NCI-H526 treated with DMSO at 0.1 percent for 48 hours (cell line): ENCODE data around the gene UNC5C.

Source experiments
- DNase-seq: peaks from one replicate; lab custom pipeline; 2025; lab: John Stamatoyannopoulos, UW

Gene UNC5C

GRCh38 chr4:95340191-95340590 is 208.6 kb downstream of the UNC5C start:
- DNase-seq: no peak

DNA sequence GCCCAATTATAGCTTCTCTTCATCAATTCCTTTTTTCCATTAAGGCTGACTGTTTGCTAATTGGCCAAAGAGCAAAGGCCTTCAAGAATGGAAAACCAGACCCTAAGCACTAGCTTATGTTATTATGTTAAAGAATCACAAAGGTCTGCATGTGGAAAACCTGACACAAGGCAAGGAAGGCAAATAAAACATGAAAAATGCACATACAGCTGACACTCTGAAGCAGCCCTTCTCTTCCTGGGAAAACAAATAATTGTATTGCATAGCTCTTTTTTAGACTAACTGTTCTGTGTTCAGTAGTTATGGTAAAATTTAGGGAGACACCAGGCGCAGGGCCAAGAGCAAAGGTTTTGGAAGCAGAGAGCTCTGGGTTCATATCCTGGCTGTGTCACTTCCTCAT is 223.1 kb downstream of the UNC5C start:
- no peak for DNase-seq

GRCh38 chr4:95319169-95319568 is 229.6 kb downstream of the UNC5C start:
- no peak for DNase-seq

DNA sequence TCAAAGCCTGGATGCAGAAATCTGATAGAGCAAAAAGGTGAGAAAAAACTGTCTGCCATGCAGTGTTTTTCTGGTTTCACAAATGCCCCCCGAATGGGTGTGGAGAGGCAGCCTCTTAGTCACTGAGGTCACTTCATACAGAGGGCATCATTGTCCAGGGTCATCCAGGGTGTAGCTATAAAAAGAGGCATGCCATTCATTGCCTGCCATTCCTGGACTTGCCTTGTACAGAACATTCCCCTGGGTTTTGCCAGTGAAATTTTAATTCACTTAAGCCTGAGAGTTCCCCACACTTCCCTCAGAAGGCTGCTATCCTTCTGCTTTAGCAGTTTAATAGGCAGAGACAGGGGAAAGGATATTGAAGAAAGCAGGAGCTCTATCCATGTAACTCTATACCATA is 230.3 kb downstream of the UNC5C start:
- DNase-seq: no peak

- DNase-seq: no peak
Measured at GRCh38 chr4:95318044-95318443, 230.7 kb downstream of the UNC5C start.

DNA sequence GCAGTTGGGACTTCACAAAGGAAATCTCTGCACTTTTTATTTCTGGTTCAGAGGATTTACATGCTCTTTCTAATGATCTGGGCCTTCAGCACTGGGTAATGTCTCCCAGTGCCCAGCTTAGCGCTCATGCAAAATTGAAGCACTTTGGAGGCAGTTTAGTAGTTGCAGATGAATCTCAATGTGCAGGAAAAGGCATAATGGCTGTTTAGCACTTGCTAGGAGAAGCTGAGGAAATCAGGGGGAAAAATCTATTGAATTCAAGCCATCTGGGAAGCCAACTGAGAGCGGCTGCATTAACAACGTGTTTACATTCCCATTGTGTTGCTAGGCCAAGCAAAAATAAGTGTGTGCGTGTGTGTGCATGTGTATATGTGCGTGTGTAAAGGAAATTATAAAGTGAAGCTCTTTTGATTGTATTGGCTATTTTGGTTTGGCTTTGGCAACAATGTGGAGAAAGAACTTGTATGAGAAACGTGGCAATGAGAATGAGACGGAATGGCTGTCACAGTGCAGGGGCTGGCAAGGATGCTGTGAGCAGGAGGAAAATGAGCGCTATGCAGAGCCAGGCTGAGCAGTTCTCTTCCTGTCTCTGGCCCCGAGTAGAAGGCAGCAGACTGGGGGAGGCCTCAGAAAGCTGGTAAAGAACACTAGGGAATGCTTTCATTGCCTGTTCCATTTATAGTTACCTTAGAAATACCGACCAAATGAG is 231.5 kb downstream of the UNC5C start:
- no peak for DNase-seq

GRCh38 chr4:95314573-95314972 is 234.2 kb downstream of the UNC5C start:
- no peak for DNase-seq

GRCh38 chr4:95304898-95305297 is 243.9 kb downstream of the UNC5C start:
- DNase-seq: no peak

DNA sequence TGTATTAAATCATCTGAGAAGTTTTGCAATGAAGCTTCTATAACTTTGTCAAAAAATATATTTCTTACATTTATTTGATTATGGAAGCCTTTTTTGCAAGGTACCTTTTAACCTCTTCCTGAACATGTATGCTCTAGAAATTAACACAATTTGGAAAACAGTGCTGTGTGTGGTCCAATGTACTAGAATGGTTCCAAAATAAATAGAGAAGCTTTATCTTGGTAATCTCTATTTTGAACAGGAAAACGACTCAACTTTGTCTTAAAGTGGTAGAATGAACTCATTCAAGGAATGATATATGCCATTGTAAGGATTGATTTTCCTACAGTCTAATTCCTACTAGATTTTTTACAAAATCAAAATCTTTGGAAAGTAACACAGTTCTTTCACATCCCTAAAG is 248.5 kb downstream of the UNC5C start:
- no peak for DNase-seq

GRCh38 chr4:95296052-95296451 is 252.7 kb downstream of the UNC5C start:
- no peak for DNase-seq

DNA sequence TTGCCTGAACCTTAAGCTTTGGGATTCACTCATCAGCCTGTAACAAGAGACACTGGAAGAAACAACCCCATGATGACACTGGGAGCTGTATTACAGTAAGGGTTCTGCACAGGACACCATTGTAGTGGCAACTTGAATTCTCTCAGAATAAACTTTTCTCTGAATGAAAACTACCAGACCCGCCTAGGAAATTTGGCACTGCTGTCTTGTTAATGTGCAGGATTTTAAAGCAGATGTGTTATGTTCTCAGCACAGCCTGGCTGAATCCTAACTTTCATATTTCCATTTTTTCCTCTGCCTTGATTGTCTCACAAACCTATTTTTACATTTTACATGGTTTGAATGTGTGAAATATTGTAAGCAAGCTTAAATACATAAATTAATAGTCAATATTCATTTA is 253.6 kb downstream of the UNC5C start:
- DNase-seq: no peak

GRCh38 chr4:95294321-95294720 is 254.5 kb downstream of the UNC5C start:
- DNase-seq: no peak

DNA sequence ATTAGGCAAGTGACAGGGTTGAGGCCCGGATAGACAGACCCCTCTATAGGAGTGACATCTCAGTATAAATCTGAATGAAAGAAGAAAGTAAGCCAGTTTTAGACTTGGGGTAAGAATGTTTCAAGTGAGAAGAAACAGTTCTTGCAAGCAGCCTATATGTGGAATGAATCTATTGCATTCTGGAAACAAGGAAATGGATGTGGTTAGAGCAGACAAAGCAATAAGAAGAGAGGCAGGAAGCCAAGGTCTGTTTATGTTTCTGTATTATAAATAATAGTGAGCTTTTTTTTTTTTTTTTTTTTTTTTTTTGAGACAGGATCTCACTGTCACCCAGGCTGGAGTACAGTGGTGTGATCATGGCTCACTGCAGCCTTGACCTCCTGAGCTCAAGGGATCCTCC is 255.8 kb downstream of the UNC5C start:
- DNase-seq: no peak

DNA sequence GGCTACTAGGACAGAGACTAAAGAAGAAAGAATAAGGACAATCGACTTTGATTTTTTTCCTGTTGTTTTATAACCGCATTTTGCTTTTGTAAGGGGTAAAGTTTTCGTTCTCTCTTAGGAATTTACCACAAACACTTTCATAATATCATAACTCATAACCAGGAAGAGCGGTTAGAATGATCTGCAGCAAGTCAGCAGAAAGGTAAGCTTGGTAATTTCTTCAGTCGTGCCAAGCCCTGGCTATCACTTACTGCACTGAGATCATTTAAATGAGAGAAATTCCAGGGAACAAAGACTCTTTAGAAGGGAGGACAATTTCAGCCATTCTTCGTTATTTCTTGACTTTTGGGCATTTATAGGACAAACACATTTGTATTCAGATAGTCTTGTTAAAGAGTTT is 258.1 kb downstream of the UNC5C start:
- DNase-seq: no peak

DNA sequence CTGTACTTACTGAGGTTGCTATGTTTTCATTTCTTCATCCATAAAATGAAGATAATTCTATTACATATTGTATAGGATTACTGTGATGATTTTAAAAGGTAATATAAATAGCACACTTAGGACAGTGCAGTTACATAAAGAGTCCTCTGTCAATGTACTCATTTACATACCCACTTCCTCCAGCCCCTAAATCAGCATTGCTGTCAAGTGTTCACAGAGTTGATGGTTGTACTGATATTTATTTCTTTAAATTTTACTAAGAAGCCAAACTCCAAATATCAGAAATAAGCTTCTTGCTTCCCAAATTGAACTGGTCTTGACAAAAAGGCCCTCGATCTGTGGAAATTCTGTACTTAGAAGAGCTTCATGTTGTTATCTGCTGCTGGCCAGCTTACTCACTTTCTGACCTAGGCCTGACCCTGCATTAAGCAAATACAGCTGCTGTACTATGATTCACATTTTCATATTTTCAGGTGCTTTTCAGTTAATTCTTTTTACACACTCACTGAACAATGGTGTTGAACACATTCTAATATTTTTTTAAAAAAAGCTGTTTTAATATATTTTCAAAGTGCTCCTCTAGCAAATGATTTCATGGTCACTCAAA is 259.6 kb downstream of the UNC5C start:
- peak; percentile 28 for DNase-seq

GRCh38 chr4:95288552-95288951 is 260.2 kb downstream of the UNC5C start:
- no peak for DNase-seq

DNA sequence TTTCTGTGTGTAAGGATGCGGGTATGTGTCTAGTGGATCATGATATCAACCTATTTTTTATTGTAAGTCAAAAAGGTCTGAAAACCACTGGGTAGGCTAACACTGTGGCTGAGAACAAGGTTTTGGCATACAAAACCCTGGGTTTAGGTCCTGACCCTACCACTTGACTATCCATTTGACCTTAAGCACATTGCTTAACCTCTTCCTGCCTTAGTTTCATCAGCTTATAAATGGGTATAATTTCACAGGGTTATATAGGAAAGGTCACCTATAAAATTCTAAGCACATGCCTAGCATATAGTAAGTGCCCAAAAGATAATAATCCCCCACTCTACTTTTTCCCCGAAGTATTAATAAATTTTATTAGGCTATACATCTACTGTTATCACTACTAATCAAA is 263.0 kb downstream of the UNC5C start:
- no peak for DNase-seq

- no peak for DNase-seq
Measured at GRCh38 chr4:95284655-95285054, 264.1 kb downstream of the UNC5C start.

DNA sequence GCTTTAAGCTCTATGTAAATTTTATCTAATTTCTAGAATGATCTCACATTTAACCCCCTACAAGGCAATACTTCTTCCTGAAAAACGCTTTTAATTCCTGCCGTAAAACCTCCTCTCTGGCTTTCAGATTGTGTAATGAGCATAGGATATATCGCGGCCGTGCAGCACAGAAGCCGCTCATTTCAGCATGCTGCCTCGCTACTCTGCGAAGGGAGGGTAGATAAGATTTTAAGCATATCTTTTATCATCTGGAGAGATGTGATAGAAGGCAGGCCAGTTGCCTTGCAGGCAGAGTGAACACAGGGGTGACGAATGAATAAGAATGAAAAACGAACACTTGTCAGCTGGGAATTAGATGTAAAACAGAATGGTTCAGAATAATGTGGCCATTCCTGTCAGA is 265.5 kb downstream of the UNC5C start:
- DNase-seq: no peak

DNA sequence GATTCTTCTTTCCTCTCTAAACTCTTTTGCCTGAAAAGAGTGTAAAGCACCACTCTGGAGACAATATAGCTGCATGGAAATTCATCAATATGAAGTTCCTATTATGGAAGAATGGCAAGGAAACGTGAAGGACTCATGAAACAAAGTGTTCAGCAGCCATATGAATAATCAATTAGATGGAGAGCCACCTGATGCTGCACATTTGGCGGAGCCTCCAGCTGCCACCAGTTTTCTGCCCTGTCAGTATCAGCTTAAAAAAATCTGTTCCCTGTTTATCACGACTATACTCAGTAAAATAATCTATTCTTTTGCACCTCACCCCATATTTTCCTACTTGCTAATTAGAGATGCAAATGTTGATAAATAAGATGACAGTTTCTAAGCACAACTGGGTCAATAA is 276.0 kb downstream of the UNC5C start:
- DNase-seq: no peak

- DNase-seq: no peak
Measured at GRCh38 chr4:95272036-95272435, 276.7 kb downstream of the UNC5C start.

DNA sequence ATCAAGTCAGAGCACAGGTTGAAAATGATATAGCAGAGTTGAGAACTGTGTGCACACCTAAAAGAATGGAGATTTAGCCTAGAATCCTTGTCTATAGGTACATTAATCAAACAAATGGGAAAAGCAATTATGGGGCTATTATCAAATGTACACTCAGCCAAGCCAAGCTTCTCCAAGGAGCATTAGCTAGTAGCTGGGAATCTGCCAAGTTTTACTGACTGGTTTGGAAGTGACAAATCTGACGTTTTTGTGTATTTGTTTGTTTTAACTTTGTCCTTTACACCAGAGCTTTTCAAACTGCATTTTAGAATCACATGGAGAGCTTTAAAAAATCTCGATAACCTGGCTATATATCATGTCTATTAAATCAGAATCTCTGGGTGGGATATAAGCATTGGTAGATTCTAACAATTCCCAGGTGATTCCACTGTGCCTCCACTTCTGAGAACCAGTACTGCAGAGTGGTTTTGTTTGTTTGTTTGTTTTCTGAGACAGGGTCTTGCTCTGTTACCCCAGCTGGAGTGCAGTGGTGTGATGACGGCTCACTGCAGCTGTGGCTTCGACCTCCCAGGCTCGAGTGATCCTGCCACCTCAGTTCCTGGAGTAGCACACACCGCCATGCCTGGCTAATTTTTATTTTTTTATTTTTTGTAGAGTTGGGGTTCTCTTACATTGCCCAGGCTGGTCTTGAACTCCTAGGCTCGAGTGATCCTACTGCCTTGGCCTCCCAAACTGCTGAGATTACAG is 279.8 kb downstream of the UNC5C start:
- no peak for DNase-seq

DNA sequence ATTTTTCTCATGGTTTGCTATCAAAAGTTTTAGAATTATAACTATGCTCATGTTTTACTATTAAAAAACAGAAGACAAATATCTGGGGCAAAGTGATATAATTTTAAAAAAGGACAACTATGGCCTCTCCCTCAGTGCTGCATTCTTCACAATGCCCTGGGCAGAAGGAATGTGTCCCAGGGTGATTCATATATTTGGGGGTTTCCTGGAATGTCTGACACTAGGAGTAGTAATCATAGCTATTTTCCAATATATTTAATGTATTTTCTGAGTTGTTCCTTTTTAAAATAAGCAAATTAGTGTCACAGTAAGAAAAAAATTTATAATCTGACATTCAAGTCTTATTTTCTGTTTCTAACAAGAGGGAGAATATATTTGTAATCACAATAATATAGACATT is 281.7 kb downstream of the UNC5C start:
- no peak for DNase-seq
